Measurements from ENCODE around the gene RYR3.

Gene RYR3

GRCh38 chr15:33384307-33384706 lies 73.5 kb downstream of the RYR3 start:
- DNase-seq (ENCODE audit: low spot score): no peak

GRCh38 chr15:33392453-33392852 lies 81.7 kb downstream of the RYR3 start:
- DNase-seq (ENCODE audit: low spot score): no peak

GRCh38 chr15:33393546-33393945 lies 82.8 kb downstream of the RYR3 start:
- DNase-seq (ENCODE audit: low spot score): no peak

GRCh38 chr15:33395321-33395720 lies 84.6 kb downstream of the RYR3 start:
- DNase-seq (ENCODE audit: low spot score): no peak

- no peak for DNase-seq (ENCODE audit: low spot score)
These were observed 85.1 kb downstream of the RYR3 start for GRCh38 chr15:33395846-33396245.

GRCh38 chr15:33396475-33396874 lies 85.7 kb downstream of the RYR3 start:
- no peak for DNase-seq (ENCODE audit: low spot score)

- DNase-seq (ENCODE audit: low spot score): no peak
These were observed 87.8 kb downstream of the RYR3 start for GRCh38 chr15:33398555-33398954.

- DNase-seq (ENCODE audit: low spot score): no peak
These were observed 90.2 kb downstream of the RYR3 start for GRCh38 chr15:33400941-33401340.

GRCh38 chr15:33402600-33402999 lies 91.8 kb downstream of the RYR3 start:
- no peak for DNase-seq (ENCODE audit: low spot score)

GRCh38 chr15:33405096-33405495 lies 94.3 kb downstream of the RYR3 start:
- no peak for DNase-seq (ENCODE audit: low spot score)

- DNase-seq (ENCODE audit: low spot score): no peak
These were observed 101.1 kb downstream of the RYR3 start for GRCh38 chr15:33411596-33412540.

- no peak for DNase-seq (ENCODE audit: low spot score)
These were observed 108.9 kb downstream of the RYR3 start for GRCh38 chr15:33419701-33420100.

- DNase-seq (ENCODE audit: low spot score): no peak
These were observed 113.3 kb downstream of the RYR3 start for GRCh38 chr15:33424025-33424424.

GRCh38 chr15:33425142-33425541 lies 114.4 kb downstream of the RYR3 start:
- DNase-seq (ENCODE audit: low spot score): no peak

- DNase-seq (ENCODE audit: low spot score): no peak
These were observed 119.8 kb downstream of the RYR3 start for GRCh38 chr15:33430577-33430976.

- no peak for DNase-seq (ENCODE audit: low spot score)
These were observed 123.1 kb downstream of the RYR3 start for GRCh38 chr15:33433821-33434220.

GRCh38 chr15:33438396-33438795 lies 127.6 kb downstream of the RYR3 start:
- DNase-seq (ENCODE audit: low spot score): no peak

- DNase-seq (ENCODE audit: low spot score): no peak
These were observed 130.1 kb downstream of the RYR3 start for GRCh38 chr15:33440900-33441299.

GRCh38 chr15:33442449-33442848 lies 131.7 kb downstream of the RYR3 start:
- no peak for DNase-seq (ENCODE audit: low spot score)

GRCh38 chr15:33443708-33444107 lies 132.9 kb downstream of the RYR3 start:
- DNase-seq (ENCODE audit: low spot score): no peak

GRCh38 chr15:33445984-33446383 lies 135.2 kb downstream of the RYR3 start:
- DNase-seq (ENCODE audit: low spot score): no peak

GRCh38 chr15:33448151-33448550 lies 137.4 kb downstream of the RYR3 start:
- DNase-seq (ENCODE audit: low spot score): no peak

GRCh38 chr15:33448961-33449606 lies 138.3 kb downstream of the RYR3 start:
- DNase-seq (ENCODE audit: low spot score): no peak
